ENCODE data around the gene SLC27A1.
"Not testable (repeated sequence)": the region's sequence is repeated elsewhere in the genome, so short reads cannot be mapped to it uniquely, and the experiment has no call there.

SLC27A1 gene

DNA sequence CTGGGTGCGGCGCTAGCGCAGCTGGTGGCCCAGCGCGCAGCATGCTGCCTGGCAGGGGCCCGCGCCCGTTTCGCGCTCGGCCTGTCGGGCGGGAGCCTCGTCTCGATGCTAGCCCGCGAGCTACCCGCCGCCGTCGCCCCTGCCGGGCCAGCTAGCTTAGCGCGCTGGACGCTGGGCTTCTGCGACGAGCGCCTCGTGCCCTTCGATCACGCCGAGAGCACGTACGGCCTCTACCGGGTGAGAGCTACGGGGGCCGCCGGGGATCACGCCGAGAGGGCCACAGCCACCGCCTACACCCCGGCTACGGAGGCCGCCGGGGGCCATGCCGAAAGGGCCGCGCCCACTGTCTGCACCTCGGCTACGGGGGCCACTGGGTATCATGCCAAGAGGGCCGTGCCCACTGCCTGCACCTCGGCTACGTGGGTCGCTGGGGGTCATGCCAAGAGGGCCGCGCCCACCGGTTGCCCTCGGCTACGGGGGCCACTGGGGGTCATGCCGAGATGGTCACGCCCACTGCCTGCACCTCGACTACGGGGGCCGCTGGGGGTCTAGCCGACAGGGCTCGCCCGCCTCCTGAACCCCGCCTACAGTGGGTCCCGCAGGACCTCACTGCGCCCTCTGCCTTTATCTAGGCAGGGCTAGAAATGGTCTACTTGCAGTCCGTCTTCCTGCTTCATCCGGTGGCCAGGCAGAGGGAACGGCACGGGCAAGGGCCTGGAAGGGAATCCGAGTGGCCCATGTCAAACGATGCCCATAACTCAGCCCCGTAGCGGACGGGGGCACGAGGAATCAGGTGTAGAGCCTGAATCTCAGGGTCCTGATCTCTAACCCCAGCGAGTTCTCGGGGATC, 41.6 kb downstream of the SLC27A1 start:
- peak; percentile 84 for DNase-seq (ENCODE audit: low read depth)

DNA sequence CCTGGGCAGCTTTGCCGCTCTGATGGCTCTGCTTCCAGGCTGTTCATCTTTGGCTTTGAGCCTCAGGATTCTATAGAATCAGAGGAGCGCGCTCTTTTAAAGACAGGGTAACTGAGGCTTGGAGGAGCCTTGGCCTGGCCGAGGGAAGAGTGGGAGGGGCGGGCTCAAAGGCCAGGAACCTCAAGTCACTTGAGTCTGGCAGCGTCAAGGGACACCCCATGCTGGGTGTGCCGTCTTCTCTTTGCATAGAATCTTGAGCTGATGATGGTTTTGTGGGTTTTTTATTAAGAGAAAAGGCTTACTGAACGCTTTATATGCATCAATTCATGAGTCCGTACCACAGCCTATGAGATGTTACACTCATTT, 42.2 kb downstream of the SLC27A1 start:
- no peak for DNase-seq (ENCODE audit: low read depth)

DNA sequence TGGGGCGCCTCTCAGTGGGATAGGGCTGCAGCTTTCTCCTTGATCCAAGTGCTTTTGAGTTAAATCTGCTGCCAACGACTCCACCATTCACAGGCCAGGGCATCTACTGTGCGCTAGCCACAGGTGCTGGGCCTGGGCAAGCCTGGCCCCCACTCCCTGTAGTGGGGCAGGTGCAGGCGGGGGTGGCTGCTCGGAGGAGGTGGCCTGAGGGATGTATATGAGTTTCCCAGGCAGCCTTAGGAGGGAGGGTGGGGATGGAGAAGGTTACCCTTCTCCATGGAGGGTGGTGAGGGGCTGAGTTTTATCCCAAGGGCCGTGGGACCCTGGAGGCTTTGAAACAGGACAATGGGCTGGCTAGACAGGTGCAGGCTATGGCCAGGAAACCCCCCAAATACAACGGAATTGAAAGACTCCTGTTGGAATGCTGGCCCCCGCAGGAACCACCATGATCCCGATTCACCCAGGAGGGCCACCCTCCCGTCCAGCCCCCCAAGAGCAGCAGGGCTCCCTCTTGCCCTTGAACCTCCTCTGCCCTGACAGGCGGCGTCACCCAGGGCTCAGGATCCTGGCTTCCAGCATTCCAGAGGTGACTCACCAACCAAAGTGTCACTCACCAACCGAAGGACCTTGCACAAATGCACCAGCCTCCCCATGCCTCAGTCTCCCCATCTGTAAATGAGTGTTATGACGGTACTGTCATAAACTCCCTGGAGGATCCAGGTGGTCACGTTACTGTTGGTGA, 45.3 kb downstream of the SLC27A1 start:
- no peak for DNase-seq (ENCODE audit: low read depth)

DNA sequence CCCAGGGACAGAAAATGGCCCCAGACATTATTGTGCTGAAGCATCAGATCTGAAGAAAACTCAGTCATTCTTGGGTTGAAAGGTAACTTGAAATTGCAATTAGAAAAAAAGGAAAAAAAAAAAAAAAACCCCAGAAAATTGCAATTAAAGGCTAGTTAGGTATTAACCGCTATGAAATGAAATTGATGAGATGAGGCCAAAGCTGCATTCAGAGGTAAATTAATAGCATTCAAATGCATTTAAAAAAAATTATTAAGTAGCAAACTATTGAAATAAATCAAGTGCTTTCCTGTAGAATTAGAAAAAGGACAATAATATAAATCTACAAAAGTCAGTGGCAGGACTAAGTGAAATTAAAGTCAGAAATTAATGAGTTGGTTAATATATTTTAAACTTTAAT, 47.6 kb downstream of the SLC27A1 start:
- no peak for DNase-seq (ENCODE audit: low read depth)

DNA sequence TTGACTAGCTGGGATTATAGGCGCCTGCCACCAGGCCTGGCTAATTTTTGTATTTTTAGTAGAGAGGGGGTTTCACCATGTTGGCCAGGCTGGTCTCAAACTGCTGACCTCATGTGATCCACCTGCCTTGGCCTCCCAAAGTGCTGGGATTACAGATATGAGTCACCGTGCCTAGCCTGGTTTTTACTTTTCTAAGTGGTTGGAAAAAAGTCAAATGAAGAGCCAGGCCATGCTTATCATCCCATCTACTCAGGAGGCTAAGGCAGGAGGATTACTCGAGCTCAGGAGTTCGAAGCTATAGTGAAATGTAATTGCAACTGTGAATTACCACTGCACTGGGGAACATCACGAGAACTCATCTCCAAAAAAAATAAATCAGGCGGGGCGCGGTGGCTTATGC, 48.3 kb downstream of the SLC27A1 start:
- not testable (repeated sequence) for DNase-seq (ENCODE audit: low read depth)

DNA sequence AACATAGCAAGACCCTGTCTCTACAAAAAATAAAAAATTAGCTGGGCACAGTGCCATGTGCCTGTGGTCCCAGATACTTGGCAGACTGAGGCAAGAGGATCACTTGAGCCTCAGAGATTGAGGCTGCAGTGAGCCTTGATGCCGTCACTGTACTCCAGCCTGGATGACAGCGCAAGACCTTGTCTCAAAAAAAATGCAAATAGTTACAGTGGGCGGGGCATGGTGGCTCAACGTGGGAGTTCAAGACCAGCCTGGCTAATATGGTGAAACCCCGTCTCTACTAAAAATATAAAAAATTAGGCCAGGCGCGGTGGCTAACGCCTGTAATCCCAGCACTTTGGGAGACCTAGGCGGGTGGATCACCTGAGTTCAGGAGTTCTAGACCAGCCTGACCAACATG, 49.6 kb downstream of the SLC27A1 start:
- no peak for DNase-seq (ENCODE audit: low read depth)

DNA sequence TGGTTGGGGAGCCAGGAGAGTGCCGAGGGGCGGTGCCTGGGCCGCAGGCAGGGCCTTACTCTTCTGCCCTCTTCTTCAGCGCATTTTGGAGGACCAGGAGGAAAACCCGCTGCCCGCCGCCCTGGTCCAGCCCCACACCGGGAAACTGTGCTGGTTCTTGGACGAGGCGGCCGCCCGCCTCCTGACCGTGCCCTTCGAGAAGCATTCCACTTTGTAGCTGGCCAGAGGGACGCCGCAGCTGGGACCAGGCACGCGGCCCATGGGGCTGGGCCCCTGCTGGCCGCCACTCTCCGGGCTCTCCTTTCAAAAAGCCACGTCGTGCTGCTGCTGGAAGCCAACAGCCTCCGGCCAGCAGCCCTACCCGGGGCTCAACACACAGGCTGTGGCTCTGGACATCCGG, 50.5 kb downstream of the SLC27A1 start:
- DNase-seq (ENCODE audit: low read depth) = no peak

DNA sequence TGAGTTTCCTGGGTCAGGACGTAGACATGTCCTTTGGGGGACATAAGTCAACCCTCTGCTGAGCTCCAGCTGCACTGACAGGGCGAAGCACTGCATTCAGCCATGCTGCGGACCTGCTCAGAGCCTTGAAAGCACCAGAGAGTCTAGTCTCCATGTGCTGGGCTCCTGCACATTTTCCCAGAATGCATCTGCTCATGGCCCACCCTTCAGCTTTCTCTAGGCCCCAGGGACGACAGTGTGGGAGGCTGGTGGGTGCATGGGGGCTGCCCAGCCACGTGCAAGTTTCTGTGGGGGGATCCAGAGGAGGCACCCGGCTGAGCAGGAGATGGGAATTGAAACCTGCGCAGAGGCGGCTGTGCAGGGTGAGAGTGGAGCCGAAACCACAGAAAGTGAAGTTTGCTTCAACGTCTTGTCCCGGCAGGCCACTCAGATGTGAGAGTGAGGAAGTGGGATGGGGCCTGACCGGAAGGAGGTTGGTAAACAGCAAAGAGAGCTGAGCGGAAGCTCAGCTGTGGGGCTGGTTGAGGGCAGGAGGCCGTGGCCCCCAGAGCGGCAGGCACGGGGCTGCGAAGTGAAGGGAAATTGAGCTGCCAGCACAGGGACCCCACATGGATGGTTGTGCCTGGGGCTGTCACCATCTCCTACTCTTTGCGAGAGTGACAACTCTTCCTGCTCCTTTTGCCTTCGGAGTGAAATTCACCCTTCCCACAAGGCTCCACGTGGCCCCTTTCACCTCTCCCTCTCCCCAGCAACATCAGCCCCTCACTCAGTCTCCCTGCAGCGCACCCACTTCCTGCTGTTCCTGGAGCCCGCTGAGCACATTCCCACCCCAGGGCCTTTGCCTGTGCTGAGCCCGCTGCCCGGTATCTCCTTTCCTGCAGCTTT, 52.9 kb downstream of the SLC27A1 start:
- no peak for DNase-seq (ENCODE audit: low read depth)

DNA sequence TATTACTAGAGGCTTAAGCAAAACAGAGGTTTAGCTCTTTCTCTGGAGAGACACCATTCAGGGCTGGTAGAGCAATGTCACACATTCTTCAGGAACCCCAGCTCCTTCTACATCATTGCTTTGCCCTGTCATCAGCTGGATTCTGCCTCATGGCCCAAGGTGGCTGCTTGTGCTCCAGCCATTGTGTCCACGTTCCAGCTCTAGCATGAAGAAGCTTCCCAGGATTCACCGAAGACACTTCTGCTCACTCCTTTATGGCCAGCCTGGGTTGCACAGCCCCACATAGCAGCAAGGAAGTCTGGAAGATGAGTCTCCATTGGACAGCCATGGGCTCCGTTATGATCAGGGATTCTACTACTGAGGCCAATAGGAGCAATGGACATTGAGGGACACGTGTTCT, 54.3 kb downstream of the SLC27A1 start:
- DNase-seq (ENCODE audit: low read depth) = no peak

DNA sequence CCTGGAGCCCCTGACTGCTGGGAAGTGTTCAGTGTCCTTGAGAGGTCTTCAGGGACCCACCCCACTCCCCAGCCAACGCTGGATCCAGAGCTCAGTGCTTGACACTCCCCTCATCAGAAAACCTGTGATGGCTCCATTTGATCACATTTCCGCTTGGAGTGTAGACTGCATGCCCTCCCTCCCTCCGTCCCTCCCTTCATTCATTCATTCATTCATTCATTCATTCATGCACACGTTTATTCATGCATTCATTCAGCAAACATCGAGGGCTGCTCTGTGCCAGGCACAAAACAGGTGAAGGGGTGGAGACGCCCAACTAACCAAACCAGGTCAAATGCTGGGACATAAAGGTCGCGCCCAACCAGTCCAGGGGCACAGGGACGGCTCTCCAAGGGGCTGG, 54.8 kb downstream of the SLC27A1 start:
- DNase-seq (ENCODE audit: low read depth) = no peak

DNA sequence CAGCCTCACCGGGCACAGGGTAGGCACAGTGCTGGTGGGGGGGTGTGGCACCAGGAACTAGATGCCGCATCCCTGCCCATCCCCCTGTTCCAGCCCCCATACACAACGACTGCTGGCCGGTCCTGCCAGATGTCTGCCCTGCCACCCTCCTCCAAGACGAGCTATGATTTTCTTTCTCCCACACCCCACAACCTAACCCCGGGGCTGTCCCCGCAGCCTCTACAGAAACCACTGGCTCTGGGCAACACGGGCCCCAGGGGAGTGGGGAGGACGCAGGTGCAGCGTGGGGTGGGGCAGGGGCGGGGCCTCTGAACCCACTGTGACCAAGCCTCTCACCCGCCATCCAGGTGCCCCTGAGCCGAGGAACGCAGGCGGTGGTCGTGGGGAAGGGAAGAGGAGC, 56.6 kb downstream of the SLC27A1 start:
- DNase-seq (ENCODE audit: low read depth) = no peak

DNA sequence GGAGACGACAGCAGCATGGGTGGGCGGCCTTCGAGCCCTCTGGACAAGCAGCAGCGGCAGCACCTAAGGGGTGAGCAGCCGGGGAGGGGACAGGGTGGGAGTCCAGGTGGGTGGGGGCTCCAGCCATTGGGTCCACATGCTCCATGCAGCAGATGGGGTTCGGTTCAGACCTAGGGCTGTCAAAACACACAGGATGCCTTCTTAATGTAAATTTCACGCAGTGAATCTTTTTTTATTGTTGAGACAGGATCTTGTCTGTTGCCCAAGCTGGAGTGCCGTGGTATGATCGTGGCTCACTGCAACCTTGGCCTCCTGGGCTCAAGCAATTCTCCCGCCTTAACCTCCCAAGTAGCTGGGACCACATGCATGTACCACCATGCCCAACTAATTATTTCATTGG, 57.0 kb downstream of the SLC27A1 start:
- DNase-seq (ENCODE audit: low read depth) = no peak

DNA sequence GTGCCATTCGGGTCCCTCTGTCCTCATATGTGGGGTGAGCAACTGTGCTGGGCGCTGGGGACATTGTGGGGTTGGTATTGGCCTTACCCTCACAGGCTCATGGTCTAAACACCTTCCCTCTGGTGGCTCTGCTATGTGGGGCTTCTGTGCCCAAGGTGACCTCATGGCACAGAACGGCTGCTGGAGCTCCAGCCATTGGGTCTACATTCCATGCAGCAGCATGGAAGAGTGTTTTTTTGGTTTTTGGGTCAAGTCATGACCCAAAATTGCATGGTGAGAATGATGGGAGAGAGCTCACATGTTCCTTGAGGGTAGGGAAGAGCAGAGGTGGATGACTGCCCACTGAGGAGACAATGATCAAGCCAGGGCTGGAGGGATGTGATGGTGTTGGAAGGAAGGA, 58.3 kb downstream of the SLC27A1 start:
- no peak for DNase-seq (ENCODE audit: low read depth)

DNA sequence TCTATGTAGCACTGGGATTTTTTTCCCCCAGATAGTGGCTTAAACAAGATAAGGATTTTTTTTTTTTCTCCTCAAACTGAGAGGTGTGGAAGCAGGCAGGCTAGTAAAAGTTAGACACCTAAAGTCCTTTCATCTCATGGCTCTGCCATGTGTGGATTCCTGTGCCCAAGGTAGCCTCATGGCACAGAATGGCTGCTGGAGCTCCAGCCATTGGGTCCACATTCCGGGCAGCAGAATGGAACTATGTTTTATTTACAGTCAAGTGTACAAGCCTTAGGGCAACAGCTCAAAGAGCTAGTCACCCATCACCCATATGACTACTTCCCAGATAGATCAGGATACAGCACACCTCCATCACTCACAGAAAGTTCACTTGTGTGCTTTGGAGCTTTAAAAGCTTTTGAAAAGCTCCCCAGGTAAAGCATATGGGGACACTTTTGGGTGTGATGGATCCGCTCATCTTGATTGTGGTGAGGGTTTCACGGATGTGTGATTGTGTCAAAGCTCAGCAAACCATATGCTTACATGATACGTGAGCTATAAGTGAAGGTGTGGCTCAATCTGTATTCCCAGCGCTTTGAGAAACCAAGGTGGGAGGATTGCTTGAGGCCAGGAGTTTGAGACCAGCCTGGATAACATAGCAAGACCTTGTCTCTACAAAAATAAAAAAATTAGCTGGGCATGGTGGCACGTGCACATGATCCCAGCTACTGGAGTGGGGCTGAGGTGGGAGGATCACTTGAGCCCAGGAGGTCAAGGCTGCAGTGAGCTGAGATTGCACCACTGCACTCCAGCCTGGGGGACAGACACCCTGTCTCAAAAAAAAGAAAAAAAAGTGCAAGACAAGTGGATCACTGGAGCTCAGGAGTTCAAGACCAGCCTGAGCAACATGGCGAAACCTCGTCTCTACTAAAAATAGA, 59.2 kb downstream of the SLC27A1 start:
- DNase-seq (ENCODE audit: low read depth) = no peak

DNA sequence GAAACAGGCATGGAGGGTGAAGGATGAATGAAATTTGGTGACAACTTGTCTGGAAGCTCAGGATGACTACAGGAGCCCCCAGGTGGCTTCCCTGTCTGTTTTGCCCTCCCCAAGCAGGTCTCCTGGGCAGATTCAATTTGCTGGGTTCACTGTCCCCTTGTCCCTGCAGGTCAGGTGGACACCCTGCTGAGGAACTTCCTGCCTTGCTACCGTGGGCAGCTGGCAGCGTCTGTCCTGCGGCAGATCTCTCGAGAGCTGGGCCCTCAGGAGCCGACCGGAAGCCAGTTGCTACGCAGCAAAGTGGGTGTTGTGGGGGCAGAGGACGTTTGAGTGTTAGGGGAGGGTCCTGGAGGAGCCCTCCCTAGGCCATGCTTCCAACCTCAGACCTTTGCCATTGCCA, 60.3 kb downstream of the SLC27A1 start:
- DNase-seq (ENCODE audit: low read depth) = no peak

DNA sequence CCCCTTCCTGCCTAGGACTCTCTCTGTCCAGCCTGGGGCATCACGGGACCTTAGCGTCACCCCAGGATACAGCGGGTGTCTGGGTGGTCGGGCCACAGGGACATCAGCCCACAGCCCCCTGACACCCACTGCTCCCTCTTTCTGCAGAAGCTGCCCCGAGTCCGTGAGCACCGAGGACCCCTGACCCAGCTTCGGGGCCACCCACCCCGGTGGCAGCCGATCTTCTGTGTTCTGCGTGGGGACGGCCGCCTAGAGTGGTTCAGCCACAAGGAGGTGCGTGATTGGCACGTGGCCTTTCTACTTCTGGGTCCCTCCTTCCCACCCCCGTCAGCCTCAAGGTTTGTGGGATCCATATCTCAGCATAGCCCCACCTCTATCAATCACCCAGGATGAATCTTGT, 61.8 kb downstream of the SLC27A1 start:
- DNase-seq (ENCODE audit: low read depth) = no peak

DNA sequence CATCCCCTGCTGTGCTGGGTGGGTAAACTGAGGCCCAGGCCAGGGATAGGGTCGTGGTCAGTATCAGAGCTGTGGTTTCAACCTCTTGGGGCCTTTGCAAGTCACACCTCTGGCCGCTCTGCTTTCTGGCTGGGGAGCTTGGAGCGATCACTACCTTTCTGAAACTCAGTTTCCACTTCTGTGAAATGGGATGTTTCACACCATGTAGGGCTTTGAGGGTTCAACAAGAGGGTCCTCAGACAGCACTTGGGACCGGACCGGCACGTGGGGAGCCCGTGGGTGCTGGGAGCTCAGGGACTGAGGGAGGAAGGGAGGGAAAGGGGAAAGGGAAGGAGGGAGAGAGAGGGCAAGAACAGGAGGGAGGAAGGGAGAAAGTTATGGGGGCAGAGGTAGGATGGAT, 62.2 kb downstream of the SLC27A1 start:
- DNase-seq (ENCODE audit: low read depth) = no peak

DNA sequence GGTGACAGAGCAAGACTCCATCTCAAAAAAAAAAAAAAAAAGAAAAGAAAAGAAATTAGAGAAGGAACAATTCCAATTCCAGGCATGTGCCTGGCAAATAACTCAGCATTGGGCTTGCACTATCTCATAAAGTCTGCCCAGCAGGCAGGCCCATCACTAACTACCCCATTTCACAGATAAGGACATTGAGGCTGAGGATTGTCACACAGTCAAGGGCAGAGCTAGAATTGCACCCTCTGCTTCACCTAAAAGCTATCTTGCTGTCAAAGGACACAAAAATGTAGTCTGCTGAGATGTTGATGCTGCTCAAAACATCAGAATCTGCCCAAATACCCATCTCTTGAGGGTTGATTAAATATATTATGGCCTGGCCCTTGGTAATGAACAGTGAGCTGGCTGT, 64.4 kb downstream of the SLC27A1 start:
- no peak for DNase-seq (ENCODE audit: low read depth)

DNA sequence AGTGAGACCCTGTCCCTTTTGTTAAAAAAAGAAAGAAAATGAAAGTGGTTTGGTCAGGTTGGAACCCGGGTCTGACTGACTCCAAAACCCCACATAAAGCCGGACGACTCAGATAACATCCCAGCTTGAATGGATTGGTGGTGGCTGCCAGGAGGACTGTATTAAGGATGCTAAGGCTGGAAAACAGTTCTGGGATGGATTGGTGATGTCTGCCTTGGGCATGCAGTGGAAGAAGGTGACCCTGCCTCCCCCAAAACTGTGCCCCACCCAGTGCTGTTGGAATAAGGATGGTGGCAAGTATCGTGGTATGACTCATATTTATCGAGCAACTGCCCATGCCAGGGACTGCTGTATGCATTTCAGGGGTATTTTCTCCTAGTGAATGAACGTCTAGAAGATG, 66.6 kb downstream of the SLC27A1 start:
- DNase-seq (ENCODE audit: low read depth) = no peak

DNA sequence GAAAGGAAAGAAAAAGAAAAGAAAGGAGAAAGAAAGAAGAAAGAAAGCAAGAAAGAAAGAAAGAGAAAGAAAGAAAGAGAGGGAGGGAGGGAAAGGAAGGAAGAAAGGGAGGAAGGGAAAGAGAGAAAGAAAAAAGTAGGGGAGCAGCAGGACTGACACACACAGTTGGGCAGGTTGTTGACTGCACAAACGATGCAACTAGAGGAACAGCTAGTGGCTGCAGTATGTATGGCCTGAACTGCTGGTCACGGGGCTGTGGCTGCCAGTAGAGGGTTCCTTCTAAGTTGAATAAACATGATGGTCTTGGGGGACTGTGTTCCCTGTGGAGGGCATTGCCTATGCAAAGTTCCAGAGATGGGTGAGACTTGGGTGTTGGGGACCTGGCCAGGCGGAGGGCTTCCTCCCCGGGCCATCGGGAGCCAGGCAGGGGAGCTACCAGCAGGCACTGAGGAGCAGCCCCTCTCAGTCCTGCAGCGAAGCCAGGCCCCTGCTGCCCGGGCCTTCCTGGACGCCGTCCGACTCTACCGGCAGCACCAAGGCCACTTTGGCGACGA, 68.4 kb downstream of the SLC27A1 start:
- DNase-seq (ENCODE audit: low read depth) = no peak

Data from iris pigment epithelial cell (primary cell).